Fibroblast of lung (primary cell): ENCODE measurements around the gene NTRK3. TPM values are rescaled to one million over a fixed set of nuclear protein-coding genes. Genes with fewer than 3 reads are reported as not detected.

Experiments
- DNase-seq, 2 donors: peaks; one replicate each; pipeline versions ENCODE4 v3.0.0 to v3.0.0-alpha.2; 2010; ENCODE audit warnings: low read depth in 2 of 2
- H2AFZ ChIP-seq: 2 replicates; pipeline ENCODE4 v1.5.1; 2012; ENCODE audit warnings: low read length, control low read depth, inconsistent platforms
- H3K27ac ChIP-seq: 2 replicates; pipeline ENCODE4 v1.5.1; 2011; ENCODE audit warnings: low read length, control low read depth; ENCODE audit not compliant: insufficient read depth
- H3K27me3 ChIP-seq: 2 replicates; pipeline ENCODE4 v1.5.1; 2011; ENCODE audit warnings: mild to moderate bottlenecking, low read length; ENCODE audit not compliant: control insufficient read depth, insufficient read depth
- H3K36me3 ChIP-seq: 2 replicates; pipeline ENCODE4 v1.5.1; 2011; ENCODE audit warnings: low read length; ENCODE audit not compliant: control insufficient read depth, insufficient read depth
- H3K4me1 ChIP-seq: 2 replicates; pipeline ENCODE4 v1.5.1; 2011; ENCODE audit warnings: low read length; ENCODE audit not compliant: control insufficient read depth, insufficient read depth; ENCODE audit errors: extremely low read depth
- H3K4me2 ChIP-seq: 2 replicates; pipeline ENCODE4 v1.5.1; 2011; ENCODE audit warnings: low read length, control low read depth; ENCODE audit not compliant: insufficient read depth; ENCODE audit errors: extremely low read depth
- H3K4me3 ChIP-seq, 4 experiments: fragments of 200-600 bp in 1 of 4; sonication (generic) in 1 of 4; replicated peaks in 1 of 4; 2 replicates each; pipeline ENCODE4 v1.5.1; 2011 to 2016; ENCODE audit warnings: low read length in 4 of 4, low read depth in 3 of 4, mild to moderate bottlenecking in 3 of 4, control low read depth in 2 of 4, inconsistent platforms in 1 of 4, mixed read lengths in 1 of 4; ENCODE audit not compliant: insufficient read depth in 1 of 4; ENCODE audit errors: control extremely low read depth in 1 of 4
- H3K79me2 ChIP-seq: 2 replicates; pipeline ENCODE4 v1.5.1; 2012; ENCODE audit warnings: mild to moderate bottlenecking, low read length, inconsistent platforms; ENCODE audit not compliant: control insufficient read depth, insufficient read depth
- H3K9ac ChIP-seq: 2 replicates; pipeline ENCODE4 v1.5.1; 2011; ENCODE audit warnings: mild to moderate bottlenecking, low read length, control low read depth; ENCODE audit not compliant: insufficient read depth
- H3K9me3 ChIP-seq: 2 replicates; pipeline ENCODE4 v1.5.1; 2012; ENCODE audit warnings: low read depth, low read length; ENCODE audit not compliant: control insufficient read depth, insufficient read depth
- H4K20me1 ChIP-seq: 2 replicates; pipeline ENCODE4 v1.5.1; 2011; ENCODE audit warnings: low read length; ENCODE audit not compliant: control insufficient read depth, insufficient read depth; ENCODE audit errors: extremely low read depth
- CTCF ChIP-seq, 2 donors: IDR thresholded peaks in 1 of 2; conservative IDR thresholded peaks in 1 of 2; 1 replicate in 1 of 2; 2 replicates in 1 of 2; pipeline ENCODE4 v1.5.1; 2011 to 2012; ENCODE audit warnings: low read length in 2 of 2, control low read depth in 1 of 2, inconsistent platforms in 1 of 2, low read depth in 1 of 2, mild to moderate bottlenecking in 1 of 2
- EZH2 ChIP-seq: IDR thresholded peaks from 2 replicates; pipeline ENCODE4 v1.5.1; 2012; ENCODE audit warnings: low read length, control low read depth, mild to moderate bottlenecking; ENCODE audit errors: missing control alignments
- polyA plus RNA-seq, 2 donors: library from polyadenylated mRNA; depleted of rRNA in 1 of 2; stranded (reverse) in 1 of 2; unstranded in 1 of 2; fragments of >200 nt; gene quantifications; 2 replicates each; pipeline ENCODE4 v1.2.1, GENCODE V29; 2011 to 2012; ENCODE audit warnings: missing spikeins in 1 of 2
- total RNA-seq: library from RNA; depleted of rRNA; stranded (reverse); fragments of >200 nt; gene quantifications from 2 replicates; pipeline ENCODE4 v1.2.1, GENCODE V29; 2014

The NTRK3 gene
- total and polyA plus RNA-seq, 2 donors (not counting 1 experiment from before 2014, with no cell fraction given): 0.06 TPM; not detected in 1

- no peak overlapping the region for H3K4me2 ChIP-seq
- H3K4me3 ChIP-seq: no peak overlapping the region
- H2AFZ ChIP-seq: no peak overlapping the region
- no peak overlapping the region for H3K9ac ChIP-seq
- DNase-seq: no peak
- H4K20me1 ChIP-seq: no peaks in the 10 kb centered on the region
- no peak overlapping the region for H3K27ac ChIP-seq
- H3K27me3 ChIP-seq: no peaks in the 10 kb centered on the region
- H3K79me2 ChIP-seq: no peaks in the 10 kb centered on the region
- H3K9me3 ChIP-seq: no peaks in the 10 kb centered on the region
- TF ChIP-seq EZH2 (no peak), CTCF (conservative IDR thresholded peaks at IDR 0.05 in 1 of 2, IDR thresholded peaks at IDR 0.05 in 1 of 2; ENCODE audit: low read depth in 1 of 2, low read length in 2 of 2) (no peak)
- H3K36me3 ChIP-seq: no peaks in the 10 kb centered on the region
- no peaks in the 10 kb centered on the region for H3K4me1 ChIP-seq
Observed at GRCh38 chr15:88196961-88197360, 59.6 kb downstream of the NTRK3 start.

GRCh38 chr15:88194162-88194561 is 62.4 kb downstream of the NTRK3 start:
- Histone ChIP-seq H3K4me3 (no peak overlapping the region), H3K4me2 (no peak overlapping the region), H3K4me1 (no peaks in the 10 kb centered on the region), H3K9ac (no peak overlapping the region), H3K27me3 (no peaks in the 10 kb centered on the region), H2AFZ (no peak overlapping the region), H3K9me3 (no peaks in the 10 kb centered on the region), H3K36me3 (no peaks in the 10 kb centered on the region), H4K20me1 (no peaks in the 10 kb centered on the region), H3K79me2 (no peaks in the 10 kb centered on the region), H3K27ac (no peak overlapping the region)
- no peak for DNase-seq
- no peak for TF ChIP-seq EZH2
- TF ChIP-seq CTCF (conservative IDR thresholded peaks at IDR 0.05 in 1 of 2, IDR thresholded peaks at IDR 0.05 in 1 of 2; ENCODE audit: low read depth in 1 of 2, low read length in 2 of 2): no peak

- Histone ChIP-seq H3K9me3 (no peaks in the 10 kb centered on the region), H3K27me3 (no peaks in the 10 kb centered on the region), H3K36me3 (no peaks in the 10 kb centered on the region), H2AFZ (no peak overlapping the region), H3K4me1 (no peaks in the 10 kb centered on the region), H3K9ac (no peak overlapping the region), H3K4me2 (no peak overlapping the region), H3K27ac (no peak overlapping the region), H4K20me1 (no peaks in the 10 kb centered on the region), H3K4me3 (no peak overlapping the region), H3K79me2 (no peaks in the 10 kb centered on the region)
- TF ChIP-seq CTCF (conservative IDR thresholded peaks at IDR 0.05 in 1 of 2, IDR thresholded peaks at IDR 0.05 in 1 of 2; ENCODE audit: low read depth in 1 of 2, low read length in 2 of 2) (no peak), EZH2 (no peak)
- DNase-seq: no peak
Observed at GRCh38 chr15:88193415-88193814, 63.1 kb downstream of the NTRK3 start.
